ENCODE measurements around the gene UTRN. TPM values are rescaled to one million over a fixed set of nuclear protein-coding genes. Genes with fewer than 3 reads are reported as not detected.

The UTRN gene
- total RNA-seq, 3 donors from 2014 or later, result 204 to 397 (median 263) TPM

DNA sequence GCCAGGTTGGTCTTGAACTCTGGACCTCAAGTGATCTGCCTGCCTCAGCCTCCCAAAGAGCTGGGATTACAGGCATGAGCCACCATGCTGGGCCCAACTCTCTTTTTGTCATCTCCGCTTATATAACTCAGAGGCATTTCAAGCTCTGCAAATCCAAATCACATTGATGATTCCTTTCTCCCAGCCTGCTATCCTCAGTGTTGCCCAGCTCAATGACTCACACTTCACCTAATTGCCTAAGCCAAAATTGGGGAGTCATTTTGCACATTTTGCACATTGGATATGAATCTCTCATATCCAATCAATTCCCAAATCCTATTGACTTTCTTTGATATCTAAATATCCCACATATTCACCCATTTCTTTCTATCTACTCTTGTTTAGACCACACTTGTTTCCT is 3.9 kb downstream of the UTRN start:
- Histone ChIP-seq H3K27ac (no peak overlapping the region), H3K36me3 (no peaks in the 10 kb centered on the region), H3K4me1 (peaks cover 0 to 6% of the 10 kb centered on the region in 2 donors), H3K4me3 (no peak overlapping the region), H3K9me3 (no peaks in the 10 kb centered on the region), H3K27me3 (no peaks in the 10 kb centered on the region)
- DNase-seq (ENCODE audit: low spot score in 2 of 2), result no peak
- intact Hi-C loops (cut with DNase I; ENCODE audit: low total_unique reads), result no loop called here
- no peak for TF ChIP-seq POLR2AphosphoS5 (IDR thresholded peaks at IDR 0.05)
- TF ChIP-seq POLR2A (IDR thresholded peaks at IDR 0.05), result no peak
- TF ChIP-seq, protein P1, sequence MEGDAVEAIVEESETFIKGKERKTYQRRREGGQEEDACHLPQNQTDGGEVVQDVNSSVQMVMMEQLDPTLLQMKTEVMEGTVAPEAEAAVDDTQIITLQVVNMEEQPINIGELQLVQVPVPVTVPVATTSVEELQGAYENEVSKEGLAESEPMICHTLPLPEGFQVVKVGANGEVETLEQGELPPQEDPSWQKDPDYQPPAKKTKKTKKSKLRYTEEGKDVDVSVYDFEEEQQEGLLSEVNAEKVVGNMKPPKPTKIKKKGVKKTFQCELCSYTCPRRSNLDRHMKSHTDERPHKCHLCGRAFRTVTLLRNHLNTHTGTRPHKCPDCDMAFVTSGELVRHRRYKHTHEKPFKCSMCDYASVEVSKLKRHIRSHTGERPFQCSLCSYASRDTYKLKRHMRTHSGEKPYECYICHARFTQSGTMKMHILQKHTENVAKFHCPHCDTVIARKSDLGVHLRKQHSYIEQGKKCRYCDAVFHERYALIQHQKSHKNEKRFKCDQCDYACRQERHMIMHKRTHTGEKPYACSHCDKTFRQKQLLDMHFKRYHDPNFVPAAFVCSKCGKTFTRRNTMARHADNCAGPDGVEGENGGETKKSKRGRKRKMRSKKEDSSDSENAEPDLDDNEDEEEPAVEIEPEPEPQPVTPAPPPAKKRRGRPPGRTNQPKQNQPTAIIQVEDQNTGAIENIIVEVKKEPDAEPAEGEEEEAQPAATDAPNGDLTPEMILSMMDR (IDR thresholded peaks at IDR 0.05), result no peak

DNA sequence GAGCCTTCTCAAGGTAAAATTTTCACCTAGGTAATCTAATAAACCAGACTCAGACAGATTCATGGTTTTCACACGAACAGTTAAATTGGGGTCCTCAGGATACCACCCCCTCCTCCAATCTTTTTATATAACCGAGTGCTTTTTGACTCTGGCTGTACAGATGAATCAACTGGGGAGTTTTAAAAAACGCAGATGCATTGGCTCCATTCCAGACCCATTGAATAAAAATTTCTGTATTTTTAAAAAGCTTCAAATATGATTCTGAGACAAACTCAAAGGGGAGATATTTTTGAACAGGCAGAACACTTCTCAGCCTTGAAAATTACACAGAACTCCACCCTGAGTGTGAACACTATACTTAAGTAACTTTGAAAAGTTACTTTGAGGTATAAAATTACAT is 7.2 kb downstream of the UTRN start:
- DNase-seq (ENCODE audit: low spot score in 2 of 2), result no peak
- H3K4me1 ChIP-seq, result peaks cover 5 to 10% of the 10 kb centered on the region in 2 donors
- H3K27ac ChIP-seq, result no peak overlapping the region
- H3K4me3 ChIP-seq, result no peak overlapping the region
- TF ChIP-seq POLR2A (IDR thresholded peaks at IDR 0.05), result no peak
- TF ChIP-seq, protein P1 (IDR thresholded peaks at IDR 0.05), result no peak
- TF ChIP-seq POLR2AphosphoS5 (IDR thresholded peaks at IDR 0.05), result no peak
- H3K27me3 ChIP-seq, result no peaks in the 10 kb centered on the region
- intact Hi-C loops (cut with DNase I; ENCODE audit: low total_unique reads), result no loop called here
- H3K36me3 ChIP-seq, result no peaks in the 10 kb centered on the region
- H3K9me3 ChIP-seq, result no peaks in the 10 kb centered on the region

DNA sequence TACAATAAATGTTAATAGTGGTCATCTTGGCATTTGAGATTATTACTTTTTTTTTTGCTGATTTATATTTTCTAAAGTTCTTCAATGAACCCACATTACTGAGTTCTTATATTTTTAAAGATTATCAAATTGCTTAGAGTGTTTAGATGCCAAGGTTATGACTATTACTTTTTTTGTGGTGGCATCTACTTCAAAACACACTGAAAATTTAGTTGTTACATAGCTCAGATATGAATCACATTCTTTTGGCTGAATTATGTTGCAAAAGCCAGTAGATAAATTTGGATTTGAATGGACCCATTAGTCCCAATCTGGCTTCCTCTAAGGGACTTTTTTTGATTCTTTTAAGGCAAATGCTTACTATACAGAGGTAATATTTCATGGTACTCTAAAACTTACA is 8.9 kb downstream of the UTRN start:
- Histone ChIP-seq H3K4me3 (no peak overlapping the region), H3K9me3 (no peaks in the 10 kb centered on the region), H3K27ac (no peak overlapping the region), H3K36me3 (no peaks in the 10 kb centered on the region), H3K4me1 (peaks cover 4 to 8% of the 10 kb centered on the region in 2 donors), H3K27me3 (no peaks in the 10 kb centered on the region)
- intact Hi-C loops (cut with DNase I; ENCODE audit: low total_unique reads), result no loop called here
- no peak for TF ChIP-seq POLR2A (IDR thresholded peaks at IDR 0.05)
- TF ChIP-seq, protein P1 (IDR thresholded peaks at IDR 0.05), result no peak
- no peak for TF ChIP-seq POLR2AphosphoS5 (IDR thresholded peaks at IDR 0.05)
- no peak for DNase-seq (ENCODE audit: low spot score in 2 of 2)

DNA sequence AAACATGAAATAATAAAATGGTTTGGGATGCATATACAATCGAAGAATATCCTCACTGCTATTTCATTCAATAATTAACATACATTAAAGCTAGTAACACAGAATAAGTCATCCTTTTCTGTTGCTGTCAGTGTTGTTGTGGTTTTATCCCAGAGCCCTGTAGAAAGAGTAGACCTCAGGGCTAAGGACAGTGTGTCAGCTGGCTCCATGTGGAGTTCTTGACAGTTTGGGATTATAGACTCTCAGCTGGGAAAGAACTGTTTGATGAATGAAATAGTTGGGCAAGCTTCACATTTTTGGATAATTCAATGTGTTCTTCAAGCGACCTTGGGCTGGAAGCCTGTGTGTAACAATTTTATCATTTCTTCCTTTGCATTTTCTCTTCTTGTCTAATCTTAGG is 10.1 kb downstream of the UTRN start:
- no peak for DNase-seq (ENCODE audit: low spot score in 2 of 2)
- no peak overlapping the region for H3K27ac ChIP-seq
- no peaks in the 10 kb centered on the region for H3K27me3 ChIP-seq
- TF ChIP-seq POLR2AphosphoS5 (IDR thresholded peaks at IDR 0.05) (no peak), POLR2A (IDR thresholded peaks at IDR 0.05) (no peak)
- TF ChIP-seq, protein P1 (IDR thresholded peaks at IDR 0.05), result no peak
- no peak overlapping the region for H3K4me3 ChIP-seq
- intact Hi-C loops (cut with DNase I; ENCODE audit: low total_unique reads), result no loop called here
- H3K9me3 ChIP-seq, result no peaks in the 10 kb centered on the region
- H3K36me3 ChIP-seq, result no peaks in the 10 kb centered on the region
- peaks cover 4 to 8% of the 10 kb centered on the region in 2 donors for H3K4me1 ChIP-seq

DNA sequence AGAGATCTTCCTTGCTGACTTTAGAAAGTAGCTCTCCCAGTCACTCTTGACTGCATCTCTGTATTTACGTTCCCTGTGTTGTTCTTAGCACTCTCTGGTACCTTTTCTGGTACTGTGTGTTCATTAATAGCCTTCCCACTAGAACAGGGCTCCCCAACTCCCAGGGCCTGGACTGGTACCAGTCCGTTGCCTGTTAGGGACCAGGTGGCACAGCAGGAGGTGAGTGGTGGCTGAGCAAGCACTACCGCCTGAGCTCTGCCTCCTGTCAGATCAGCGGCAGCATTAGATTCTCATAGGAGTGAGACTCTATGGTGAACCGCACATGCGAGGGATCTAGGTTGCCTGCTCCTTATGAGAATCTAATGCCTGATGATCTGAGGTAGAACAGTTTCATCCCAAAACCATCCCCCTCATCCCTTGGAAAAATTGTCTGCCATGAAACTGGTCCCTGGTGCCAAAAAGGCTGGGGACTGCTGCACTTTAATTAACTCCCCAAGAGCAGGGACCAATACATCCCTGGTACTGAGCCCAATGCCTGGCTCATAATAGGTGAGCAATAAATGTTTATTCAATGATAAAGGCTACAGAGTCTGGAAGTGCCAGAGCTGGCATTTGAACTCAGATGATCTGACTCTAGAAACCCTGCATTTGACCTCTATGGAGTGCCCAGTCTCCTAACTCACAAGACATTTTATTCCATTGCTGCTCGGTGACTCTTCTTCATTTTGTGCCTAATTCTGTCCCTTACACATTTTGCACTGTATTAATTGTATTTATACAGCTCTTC is 11.0 kb downstream of the UTRN start:
- no peak overlapping the region for H3K4me3 ChIP-seq
- H3K4me1 ChIP-seq, result peaks cover 4 to 8% of the 10 kb centered on the region in 2 donors
- no peaks in the 10 kb centered on the region for H3K27me3 ChIP-seq
- H3K9me3 ChIP-seq, result no peaks in the 10 kb centered on the region
- TF ChIP-seq POLR2A (IDR thresholded peaks at IDR 0.05) (no peak), POLR2AphosphoS5 (IDR thresholded peaks at IDR 0.05) (no peak)
- TF ChIP-seq, protein P1 (IDR thresholded peaks at IDR 0.05), result no peak
- no peaks in the 10 kb centered on the region for H3K36me3 ChIP-seq
- intact Hi-C loops (cut with DNase I; ENCODE audit: low total_unique reads), result no loop called here
- no peak for DNase-seq (ENCODE audit: low spot score in 2 of 2)
- peak overlapping the region; percentile 72 to 84 for H3K27ac ChIP-seq

All from breast epithelium (tissue), 4 donors.